HUES48 (cell line): ENCODE data around the gene PGM5.
"Not testable (repeated sequence)": the region's sequence is repeated elsewhere in the genome, so short reads cannot be mapped to it uniquely, and the experiment has no call there.

Experiments
- H3K27ac ChIP-seq: one replicate; pipeline ENCODE4 v1.7.0; 2013; ENCODE audit warnings: low read depth, low read length, inconsistent platforms
- H3K27me3 ChIP-seq: 2 replicates; pipeline ENCODE4 v1.6.1; 2013; ENCODE audit warnings: mild to moderate bottlenecking, low read length; ENCODE audit not compliant: control insufficient read depth, insufficient read depth
- H3K36me3 ChIP-seq: 2 replicates; pipeline ENCODE4 v1.6.1; 2013; ENCODE audit warnings: low read length; ENCODE audit not compliant: control insufficient read depth, insufficient read depth
- H3K4me1 ChIP-seq: 2 replicates; pipeline ENCODE4 v1.6.1; 2013; ENCODE audit warnings: mild to moderate bottlenecking, low read length; ENCODE audit not compliant: control insufficient read depth, insufficient read depth
- H3K4me3 ChIP-seq: 2 replicates; pipeline ENCODE4 v1.5.1; 2013; ENCODE audit warnings: mild to moderate bottlenecking, low read depth, low read length
- H3K9ac ChIP-seq: 2 replicates; pipeline ENCODE4 v1.6.1; 2013; ENCODE audit warnings: mild to moderate bottlenecking, low read depth, low read length, moderate library complexity
- H3K9me3 ChIP-seq: 2 replicates; pipeline ENCODE4 v1.6.1; 2013; ENCODE audit warnings: low read length; ENCODE audit not compliant: control insufficient read depth, insufficient read depth

The PGM5 gene

DNA sequence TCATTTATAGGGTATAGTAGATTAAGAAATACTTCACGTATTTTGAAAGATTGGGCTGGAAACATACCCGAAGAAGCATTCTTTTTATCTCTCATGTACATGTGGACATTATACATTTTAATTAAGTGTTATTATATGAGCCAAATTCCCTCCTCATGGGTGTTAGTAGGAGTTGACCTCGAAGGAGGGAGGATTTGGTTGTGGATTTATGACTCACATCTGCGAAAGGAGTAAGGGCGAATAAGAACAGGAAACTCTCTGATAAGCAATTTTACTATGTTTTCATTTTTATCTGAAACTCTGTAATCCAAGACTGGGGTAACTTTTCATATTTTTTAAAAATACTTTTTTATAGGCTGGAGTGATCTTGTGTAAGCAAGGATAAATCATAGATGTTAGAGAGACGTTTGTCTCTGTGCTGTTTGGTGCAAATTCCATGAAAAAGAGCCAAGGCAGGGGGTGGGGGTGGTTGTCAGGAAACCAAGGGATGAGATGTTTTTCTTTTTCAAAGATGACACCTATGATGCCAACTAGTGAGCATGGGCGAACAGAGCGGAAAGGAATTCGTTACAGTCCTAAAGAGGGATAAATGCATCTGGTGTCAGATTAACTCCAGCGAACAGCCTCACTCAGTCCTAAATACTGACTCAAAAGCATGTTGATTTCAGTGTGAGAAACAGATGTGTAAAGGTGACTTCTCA, 19.6 kb upstream of the PGM5 start:
- not testable (repeated sequence) for H3K4me1 ChIP-seq, H3K36me3 ChIP-seq, H3K9me3 ChIP-seq, H3K27ac ChIP-seq, H3K9ac ChIP-seq, H3K4me3 ChIP-seq, H3K27me3 ChIP-seq

DNA sequence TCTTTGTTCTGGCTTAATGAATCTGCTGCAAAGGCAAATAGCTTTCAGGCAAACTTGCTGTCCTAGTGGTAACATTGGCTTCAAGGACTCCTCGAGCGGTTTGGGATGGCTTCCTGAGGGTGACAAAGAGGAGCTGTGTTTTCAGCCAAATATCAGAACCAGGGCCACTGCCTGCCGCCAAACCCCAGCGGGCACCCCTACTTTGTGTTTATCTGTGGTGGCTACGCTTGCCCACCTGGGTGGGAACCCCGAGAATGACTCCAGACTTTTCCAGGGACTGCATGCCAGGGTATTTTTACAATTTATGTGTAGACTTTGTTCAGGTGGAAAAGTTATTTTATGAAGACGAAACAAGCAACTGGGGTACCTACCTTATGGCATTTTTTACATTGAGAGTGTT, 18.4 kb upstream of the PGM5 start:
- H3K4me3 ChIP-seq, H3K27ac ChIP-seq, H3K4me1 ChIP-seq, H3K36me3 ChIP-seq, H3K27me3 ChIP-seq, H3K9ac ChIP-seq, H3K9me3 ChIP-seq: not testable (repeated sequence)

- H3K36me3 ChIP-seq, H3K27me3 ChIP-seq, H3K27ac ChIP-seq, H3K9ac ChIP-seq, H3K4me1 ChIP-seq, H3K4me3 ChIP-seq, H3K9me3 ChIP-seq: not testable (repeated sequence)
Observed at GRCh38 chr9:68342265-68343025, 14.0 kb upstream of the PGM5 start.

GRCh38 chr9:68343242-68343641, 13.2 kb upstream of the PGM5 start:
- H3K27ac ChIP-seq, H3K4me1 ChIP-seq, H3K9me3 ChIP-seq, H3K9ac ChIP-seq, H3K27me3 ChIP-seq, H3K36me3 ChIP-seq, H3K4me3 ChIP-seq: not testable (repeated sequence)

DNA sequence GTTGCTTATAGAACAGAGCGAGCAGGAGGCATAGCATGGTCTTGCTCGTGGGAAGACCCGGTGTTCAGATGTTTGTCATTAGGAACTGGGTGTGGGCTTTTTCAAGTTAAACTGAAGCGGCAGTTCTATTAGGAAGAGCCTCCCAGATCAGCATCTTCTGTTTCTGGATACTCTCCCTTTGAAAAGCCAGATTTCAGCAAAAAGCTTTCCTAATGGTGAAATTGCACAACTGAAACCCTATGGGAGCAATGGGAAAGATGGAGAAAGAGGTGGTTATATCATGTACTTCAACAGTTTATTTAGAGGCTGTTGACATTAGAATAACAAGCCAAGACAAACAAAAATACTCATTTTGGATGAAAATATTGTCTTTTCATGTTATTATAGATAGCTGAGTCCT, 12.4 kb upstream of the PGM5 start:
- H3K27ac ChIP-seq, H3K4me3 ChIP-seq, H3K4me1 ChIP-seq: not testable (repeated sequence)

GRCh38 chr9:68351689-68352088, 4.7 kb upstream of the PGM5 start:
- H3K36me3 ChIP-seq, H3K9me3 ChIP-seq: not testable (repeated sequence)
- peaks cover 51% of the 10 kb centered on the region for H3K27me3 ChIP-seq

More for the DNA sequence above, 12.4 kb upstream of the PGM5 start:
- H3K36me3 ChIP-seq, H3K9ac ChIP-seq, H3K27me3 ChIP-seq, H3K9me3 ChIP-seq: not testable (repeated sequence)

DNA sequence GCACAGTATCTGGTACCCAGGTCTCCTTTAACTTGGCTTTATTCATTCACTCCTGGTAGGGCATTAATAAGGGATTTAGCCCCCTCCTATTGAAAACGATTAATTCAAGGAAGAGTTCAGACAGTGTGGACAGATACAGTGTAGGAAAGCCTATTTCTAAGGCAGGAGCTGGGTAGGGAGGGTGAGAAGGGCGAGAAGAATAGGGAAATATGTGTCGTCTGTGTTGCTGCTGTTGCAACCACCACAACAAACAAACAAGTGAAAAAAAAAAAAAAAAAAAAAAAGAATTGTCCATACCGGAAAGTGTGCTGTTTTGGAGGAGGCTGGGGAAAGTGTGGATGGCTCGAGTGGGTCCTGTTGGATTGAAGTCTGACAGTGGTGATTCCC, 425 bp upstream of the PGM5 start:
- peaks cover 74% of the 10 kb centered on the region for H3K27me3 ChIP-seq
- not testable (repeated sequence) for H3K27ac ChIP-seq, H3K9ac ChIP-seq, H3K4me1 ChIP-seq, H3K4me3 ChIP-seq, H3K9me3 ChIP-seq, H3K36me3 ChIP-seq

More at GRCh38 chr9:68351689-68352088, 4.7 kb upstream of the PGM5 start:
- H3K4me3 ChIP-seq, H3K27ac ChIP-seq, H3K4me1 ChIP-seq, H3K9ac ChIP-seq: not testable (repeated sequence)

DNA sequence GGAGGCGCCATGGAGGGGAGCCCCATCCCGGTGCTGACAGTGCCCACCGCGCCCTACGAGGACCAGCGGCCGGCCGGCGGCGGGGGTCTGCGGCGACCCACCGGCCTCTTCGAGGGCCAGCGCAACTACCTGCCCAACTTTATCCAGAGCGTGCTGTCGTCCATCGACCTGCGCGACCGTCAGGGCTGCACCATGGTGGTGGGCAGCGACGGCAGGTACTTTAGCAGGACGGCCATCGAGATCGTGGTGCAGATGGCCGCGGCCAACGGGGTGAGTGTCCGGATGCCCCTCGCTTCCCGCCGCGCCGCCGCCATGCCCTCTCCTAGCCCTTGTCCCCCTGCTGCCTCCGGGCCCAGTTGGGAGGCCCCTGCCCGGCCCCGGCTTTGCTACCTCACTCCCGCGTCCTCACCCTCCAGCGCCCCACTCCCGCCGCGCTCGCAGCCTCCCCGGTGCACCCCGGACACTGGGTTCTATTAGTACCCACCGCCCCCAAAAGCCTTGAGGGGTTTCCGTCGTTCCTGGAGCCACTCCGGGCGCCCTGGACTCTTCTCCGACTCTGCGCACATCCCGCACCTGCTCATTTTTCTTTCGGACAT, 806 bp downstream of the PGM5 start:
- not testable (repeated sequence) for H3K9ac ChIP-seq, H3K4me1 ChIP-seq, H3K9me3 ChIP-seq, H3K27ac ChIP-seq, H3K36me3 ChIP-seq
- Histone ChIP-seq H3K4me3 (peak overlapping the region; percentile 46; the same call in 1 of the 2 replicates), H3K27me3 (peaks cover 67% of the 10 kb centered on the region)

- H3K4me3 ChIP-seq, H3K9me3 ChIP-seq, H3K27ac ChIP-seq, H3K9ac ChIP-seq, H3K4me1 ChIP-seq, H3K36me3 ChIP-seq: not testable (repeated sequence)
- peaks cover 10% of the 10 kb centered on the region for H3K27me3 ChIP-seq
Observed at GRCh38 chr9:68366933-68367547, 10.6 kb downstream of the PGM5 start.

DNA sequence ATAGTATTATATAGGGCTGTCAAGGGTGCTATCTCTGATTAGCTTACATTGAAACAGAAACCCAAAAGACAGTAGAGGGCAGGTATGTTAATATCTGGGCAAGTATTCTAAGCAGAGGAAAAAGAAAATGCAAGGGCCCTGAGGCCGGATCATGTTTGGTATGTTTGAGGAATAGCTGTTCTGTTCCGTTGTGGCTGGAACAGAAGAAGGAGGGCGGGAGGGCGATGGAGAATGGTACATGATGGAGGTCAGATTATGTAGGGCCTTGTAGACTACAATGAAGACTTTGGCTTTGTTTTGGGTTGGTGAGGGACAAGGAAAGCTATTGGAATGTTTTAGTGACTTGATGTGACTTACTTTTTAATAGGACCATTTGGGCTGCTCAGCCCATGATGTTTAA, 19.4 kb downstream of the PGM5 start:
- H3K27me3 ChIP-seq, H3K36me3 ChIP-seq, H3K4me1 ChIP-seq, H3K4me3 ChIP-seq, H3K27ac ChIP-seq, H3K9ac ChIP-seq, H3K9me3 ChIP-seq: not testable (repeated sequence)

GRCh38 chr9:68377723-68378122, 21.3 kb downstream of the PGM5 start:
- H3K27me3 ChIP-seq, H3K4me3 ChIP-seq, H3K27ac ChIP-seq, H3K9ac ChIP-seq, H3K36me3 ChIP-seq, H3K4me1 ChIP-seq, H3K9me3 ChIP-seq: not testable (repeated sequence)
